ENCODE measurements around the gene OR8B12. TPM values are rescaled to one million over a fixed set of nuclear protein-coding genes. Genes with fewer than 3 reads are reported as not detected.

Gene OR8B12
- total RNA-seq, 2 donors from 2014 or later, result not detected

- H3K4me1 ChIP-seq, result no peaks in the 10 kb centered on the region
- no peaks in the 10 kb centered on the region for H3K9me3 ChIP-seq
Measured at GRCh38 chr11:124493016-124493655, 50.3 kb downstream of the OR8B12 start.

More at GRCh38 chr11:124493016-124493655, 50.3 kb downstream of the OR8B12 start:
- Histone ChIP-seq H3K27me3 (no peaks in the 10 kb centered on the region), H3K27ac (no peak overlapping the region), H3K36me3 (no peaks in the 10 kb centered on the region), H3K4me3 (no peak overlapping the region), H3K9ac (ENCODE audit: low read depth in 2 of 2, low read length in 2 of 2) (no peak overlapping the region)
- TF ChIP-seq, protein P1, sequence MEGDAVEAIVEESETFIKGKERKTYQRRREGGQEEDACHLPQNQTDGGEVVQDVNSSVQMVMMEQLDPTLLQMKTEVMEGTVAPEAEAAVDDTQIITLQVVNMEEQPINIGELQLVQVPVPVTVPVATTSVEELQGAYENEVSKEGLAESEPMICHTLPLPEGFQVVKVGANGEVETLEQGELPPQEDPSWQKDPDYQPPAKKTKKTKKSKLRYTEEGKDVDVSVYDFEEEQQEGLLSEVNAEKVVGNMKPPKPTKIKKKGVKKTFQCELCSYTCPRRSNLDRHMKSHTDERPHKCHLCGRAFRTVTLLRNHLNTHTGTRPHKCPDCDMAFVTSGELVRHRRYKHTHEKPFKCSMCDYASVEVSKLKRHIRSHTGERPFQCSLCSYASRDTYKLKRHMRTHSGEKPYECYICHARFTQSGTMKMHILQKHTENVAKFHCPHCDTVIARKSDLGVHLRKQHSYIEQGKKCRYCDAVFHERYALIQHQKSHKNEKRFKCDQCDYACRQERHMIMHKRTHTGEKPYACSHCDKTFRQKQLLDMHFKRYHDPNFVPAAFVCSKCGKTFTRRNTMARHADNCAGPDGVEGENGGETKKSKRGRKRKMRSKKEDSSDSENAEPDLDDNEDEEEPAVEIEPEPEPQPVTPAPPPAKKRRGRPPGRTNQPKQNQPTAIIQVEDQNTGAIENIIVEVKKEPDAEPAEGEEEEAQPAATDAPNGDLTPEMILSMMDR (IDR thresholded peaks at IDR 0.05), result no peak
- intact Hi-C loops (cut with DNase I), result no loop called here
- DNase-seq, result no peak

Other genes with a start within 250 kb of the OR8B12 start
- not detected for gene OR8D1, start 229.7 kb downstream of the OR8B12 start, total RNA-seq
- gene OR8D2, start 223.5 kb downstream of the OR8B12 start, total RNA-seq, result not detected
- not detected for gene OR8B2, start 159.2 kb downstream of the OR8B12 start, total RNA-seq
- gene OR8B3, start 144.6 kb downstream of the OR8B12 start, total RNA-seq, result not detected
- gene OR8B4, start 118.8 kb downstream of the OR8B12 start, total RNA-seq, result not detected
- gene OR8B8, start 98.0 kb downstream of the OR8B12 start, total RNA-seq, result not detected
- not detected for gene OR8A1, start 26.3 kb upstream of the OR8B12 start, total RNA-seq
- not detected for gene PANX3, start 67.8 kb upstream of the OR8B12 start, total RNA-seq
- gene TBRG1, start 79.2 kb upstream of the OR8B12 start, total RNA-seq, result 10 to 100 TPM; 25.7 to 29.1 TPM
- gene SIAE, start 130.1 kb upstream of the OR8B12 start, total RNA-seq, result 100 to 1,000 TPM; 128 to 236 TPM
- gene SPA17, start 130.2 kb upstream of the OR8B12 start, total RNA-seq, result 10 to 100 TPM in 1 of 2 donors, 1 to 10 TPM in 1; 8.4 to 10.7 TPM
- 10 to 100 TPM in 1 of 2 donors, 1 to 10 TPM in 1; 3.1 to 11.1 TPM for gene NRGN, start 196.3 kb upstream of the OR8B12 start, total RNA-seq
- 100 to 1,000 TPM; 122 to 155 TPM for gene VSIG2, start 208.6 kb upstream of the OR8B12 start, total RNA-seq
- gene ESAM, start 218.6 kb upstream of the OR8B12 start, total RNA-seq, result 10 to 100 TPM; 10.4 to 15.7 TPM

Data from colonic mucosa (tissue), 4 donors.